ENCODE results near the gene ZNF205. TPM values are rescaled to one million over a fixed set of nuclear protein-coding genes. Genes with fewer than 3 reads are reported as not detected.

Gene ZNF205
- total and polyA plus RNA-seq, 2 of the 13 experiments (the other 11 are each of a cell fraction or from before 2014, with no cell fraction given) = 5.8 to 10.2 TPM

DNA sequence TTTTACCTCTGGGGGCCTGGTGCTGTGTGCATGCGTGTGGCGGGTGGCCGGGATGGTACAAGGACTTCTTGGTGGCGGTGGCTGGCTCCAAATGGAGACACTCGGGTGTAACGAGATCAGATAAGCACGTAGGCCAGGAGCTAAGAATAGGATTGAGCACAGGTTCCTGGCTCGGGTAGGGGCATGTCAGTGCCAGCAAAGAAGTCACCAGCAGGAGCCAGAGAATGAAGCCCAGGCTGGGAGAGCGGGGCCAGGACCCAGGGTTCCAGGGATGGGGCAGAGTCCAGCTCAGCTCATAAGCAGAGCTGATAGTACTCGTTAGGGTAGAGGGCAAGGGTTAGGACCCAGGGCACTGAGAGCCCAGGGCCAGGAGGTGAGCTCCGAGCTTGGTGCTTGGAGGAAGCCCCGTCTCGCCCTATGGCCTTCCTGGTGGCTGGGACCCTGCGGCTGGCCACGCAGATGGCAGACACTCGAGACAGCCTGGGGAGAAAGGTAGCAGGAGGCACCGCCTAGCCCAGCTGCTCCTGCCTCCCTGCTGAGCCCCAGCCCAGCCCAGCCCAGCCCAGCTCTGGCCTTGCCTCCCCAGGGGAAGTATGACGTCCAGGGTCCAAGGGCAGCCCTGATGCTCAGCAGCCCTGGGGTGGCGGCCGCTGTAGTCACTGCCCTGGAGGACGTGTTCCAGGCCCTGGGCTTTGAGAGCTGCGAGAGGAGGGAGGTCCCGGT lies 31.4 kb downstream of the ZNF205 start (continued):
- TF ChIP-seq NRL (CRISPR knock-in tag; IDR thresholded peaks at IDR 0.05; ENCODE audit: borderline replicate concordance) (peak; percentile 60; the same call in 1 of the 2 replicates), ZFP37 (CRISPR knock-in tag; IDR thresholded peaks at IDR 0.05; ENCODE audit: borderline replicate concordance) (no peak), ZNF589 (CRISPR knock-in tag; conservative IDR thresholded peaks at IDR 0.05) (no peak), YEATS4 (CRISPR knock-in tag; IDR thresholded peaks at IDR 0.05; ENCODE audit: borderline replicate concordance) (no peak), CCDC6 (CRISPR knock-in tag; IDR thresholded peaks at IDR 0.05) (no peak), TBX2 (CRISPR knock-in tag; IDR thresholded peaks at IDR 0.05; ENCODE audit: borderline replicate concordance) (0 out of 2 replicates have a peak, but pooled peaks have one; percentile 27), NAIF1 (CRISPR knock-in tag; IDR thresholded peaks at IDR 0.05; ENCODE audit: borderline replicate concordance) (no peak), ASH2L (IDR thresholded peaks at IDR 0.05; ENCODE audit: insufficient read length, low read depth, low read length) (peak; percentile 32), ZNF484 (CRISPR knock-in tag; IDR thresholded peaks at IDR 0.05; ENCODE audit: borderline replicate concordance, low read depth) (no peak), EED (CRISPR knock-in tag; IDR thresholded peaks at IDR 0.05) (no peak), RARA (CRISPR knock-in tag; IDR thresholded peaks at IDR 0.05) (0 out of 2 replicates have a peak, but pooled peaks have one; percentile 14), PAX8 (CRISPR knock-in tag; IDR thresholded peaks at IDR 0.05; ENCODE audit: borderline replicate concordance) (0 out of 2 replicates have a peak, but pooled peaks have one; percentile 55), REL (CRISPR knock-in tag; conservative IDR thresholded peaks at IDR 0.05) (no peak), ZNF879 (CRISPR knock-in tag; IDR thresholded peaks at IDR 0.05) (no peak), ZNF232 (CRISPR knock-in tag; IDR thresholded peaks at IDR 0.05; ENCODE audit: borderline replicate concordance) (no peak), ZNF430 (CRISPR knock-in tag; IDR thresholded peaks at IDR 0.05) (no peak), SALL2 (CRISPR knock-in tag; IDR thresholded peaks at IDR 0.05) (no peak; the same call in 1 of the 2 replicates), ZNF550 (CRISPR knock-in tag; IDR thresholded peaks at IDR 0.05; ENCODE audit: borderline replicate concordance) (no peak), ZNF768 (CRISPR knock-in tag; IDR thresholded peaks at IDR 0.05) (no peak), ZKSCAN1 (IDR thresholded peaks at IDR 0.05; ENCODE audit: low read length) (no peak), MATR3 (CRISPR knock-in tag; IDR thresholded peaks at IDR 0.05) (no peak), ZNF549 (CRISPR knock-in tag; IDR thresholded peaks at IDR 0.05) (no peak), SRSF1 (optimal IDR thresholded peaks at IDR 0.05; ENCODE audit: low read depth, low read length) (no peak), FOXK2 (IDR thresholded peaks at IDR 0.05) (no peak), MYNN (CRISPR knock-in tag; IDR thresholded peaks at IDR 0.05; ENCODE audit: low read depth) (no peak)
- TF ChIP-seq, protein P1, sequence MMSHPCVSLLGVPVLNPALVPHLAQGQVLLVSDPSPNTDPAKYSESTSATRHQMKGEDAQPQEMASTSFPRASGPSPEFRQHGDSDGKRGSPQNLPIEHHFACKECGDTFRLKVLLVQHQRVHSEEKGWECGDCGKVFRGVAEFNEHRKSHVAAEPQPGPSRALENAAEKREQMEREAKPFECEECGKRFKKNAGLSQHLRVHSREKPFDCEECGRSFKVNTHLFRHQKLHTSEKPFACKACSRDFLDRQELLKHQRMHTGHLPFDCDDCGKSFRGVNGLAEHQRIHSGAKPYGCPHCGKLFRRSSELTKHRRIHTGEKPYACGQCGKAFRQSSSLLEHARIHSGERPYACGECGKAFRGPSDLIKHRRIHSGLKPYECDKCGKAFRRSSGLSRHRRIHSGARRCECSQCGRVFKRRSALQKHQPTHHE (CRISPR knock-in tag; IDR thresholded peaks at IDR 0.05; ENCODE audit: borderline replicate concordance) = no peak
- TF ChIP-seq, protein P2, sequence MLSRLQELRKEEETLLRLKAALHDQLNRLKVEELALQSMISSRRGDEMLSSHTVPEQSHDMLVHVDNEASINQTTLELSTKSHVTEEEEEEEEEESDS (CRISPR knock-in tag; IDR thresholded peaks at IDR 0.05; ENCODE audit: borderline replicate concordance) = no peak
- TF ChIP-seq, protein P3, sequence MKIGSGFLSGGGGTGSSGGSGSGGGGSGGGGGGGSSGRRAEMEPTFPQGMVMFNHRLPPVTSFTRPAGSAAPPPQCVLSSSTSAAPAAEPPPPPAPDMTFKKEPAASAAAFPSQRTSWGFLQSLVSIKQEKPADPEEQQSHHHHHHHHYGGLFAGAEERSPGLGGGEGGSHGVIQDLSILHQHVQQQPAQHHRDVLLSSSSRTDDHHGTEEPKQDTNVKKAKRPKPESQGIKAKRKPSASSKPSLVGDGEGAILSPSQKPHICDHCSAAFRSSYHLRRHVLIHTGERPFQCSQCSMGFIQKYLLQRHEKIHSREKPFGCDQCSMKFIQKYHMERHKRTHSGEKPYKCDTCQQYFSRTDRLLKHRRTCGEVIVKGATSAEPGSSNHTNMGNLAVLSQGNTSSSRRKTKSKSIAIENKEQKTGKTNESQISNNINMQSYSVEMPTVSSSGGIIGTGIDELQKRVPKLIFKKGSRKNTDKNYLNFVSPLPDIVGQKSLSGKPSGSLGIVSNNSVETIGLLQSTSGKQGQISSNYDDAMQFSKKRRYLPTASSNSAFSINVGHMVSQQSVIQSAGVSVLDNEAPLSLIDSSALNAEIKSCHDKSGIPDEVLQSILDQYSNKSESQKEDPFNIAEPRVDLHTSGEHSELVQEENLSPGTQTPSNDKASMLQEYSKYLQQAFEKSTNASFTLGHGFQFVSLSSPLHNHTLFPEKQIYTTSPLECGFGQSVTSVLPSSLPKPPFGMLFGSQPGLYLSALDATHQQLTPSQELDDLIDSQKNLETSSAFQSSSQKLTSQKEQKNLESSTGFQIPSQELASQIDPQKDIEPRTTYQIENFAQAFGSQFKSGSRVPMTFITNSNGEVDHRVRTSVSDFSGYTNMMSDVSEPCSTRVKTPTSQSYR (CRISPR knock-in tag; IDR thresholded peaks at IDR 0.05; ENCODE audit: borderline replicate concordance) = no peak

Measured in HepG2 (cell line).